GM21786 (cell line): ENCODE measurements around the gene ZNF688.
A peak's percentile ranks its signal among the peaks of the same experiment; 100 is the strongest.

Experiments used
- ATAC-seq: cut with Tn5 transposase; IDR thresholded peaks from one replicate; pipeline ENCODE4 v1.9.1; 2021; ENCODE audit not compliant: unreplicated experiment

ZNF688 gene

DNA sequence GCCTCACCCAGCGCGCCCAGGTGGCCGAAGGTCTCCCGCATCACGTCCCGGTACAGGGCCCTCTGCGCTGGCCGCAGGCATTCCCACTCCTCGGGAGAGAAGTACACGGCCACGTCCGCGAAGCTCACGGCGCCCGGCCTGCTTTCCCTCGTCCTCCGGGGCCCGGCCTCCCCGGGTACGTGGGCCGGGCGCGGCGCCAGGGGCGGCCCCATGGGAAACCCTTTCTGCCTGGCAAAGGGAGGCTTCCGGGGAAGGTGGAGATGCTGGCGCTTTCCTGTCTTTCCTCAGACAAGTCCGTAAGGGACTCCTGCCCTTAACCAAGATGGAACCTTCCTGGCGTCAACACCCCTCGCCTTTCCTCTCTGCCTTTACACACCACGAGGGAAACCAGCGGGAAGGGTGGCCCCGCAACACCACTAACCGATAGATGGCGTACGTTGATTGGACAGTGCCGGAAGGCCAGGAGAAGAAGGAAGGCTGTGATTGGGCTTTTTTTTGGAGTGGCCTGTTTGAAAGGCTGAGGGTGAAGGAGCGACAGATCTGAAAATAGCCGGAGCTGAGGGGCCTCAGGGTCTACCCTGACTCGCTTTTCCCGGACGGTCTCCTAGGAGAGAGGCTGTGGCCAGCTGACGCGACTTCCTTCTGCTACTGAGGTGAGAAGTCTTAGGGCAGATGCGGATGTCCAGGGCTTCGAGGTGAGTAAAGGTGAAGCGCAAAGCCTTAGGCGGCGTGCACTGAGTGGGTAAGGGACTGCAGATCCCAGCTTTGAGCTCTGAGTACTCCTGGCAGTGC is 14.1 kb upstream of the ZNF688 start, which contains the start of gene ZNF785:
Gene ZNF785, minus strand, starts transcription at position 298 of the 792 bp plus-strand sequence. Its CDS starts 86 bp downstream, at position 212.
- ATAC-seq, result peak; percentile 91

DNA sequence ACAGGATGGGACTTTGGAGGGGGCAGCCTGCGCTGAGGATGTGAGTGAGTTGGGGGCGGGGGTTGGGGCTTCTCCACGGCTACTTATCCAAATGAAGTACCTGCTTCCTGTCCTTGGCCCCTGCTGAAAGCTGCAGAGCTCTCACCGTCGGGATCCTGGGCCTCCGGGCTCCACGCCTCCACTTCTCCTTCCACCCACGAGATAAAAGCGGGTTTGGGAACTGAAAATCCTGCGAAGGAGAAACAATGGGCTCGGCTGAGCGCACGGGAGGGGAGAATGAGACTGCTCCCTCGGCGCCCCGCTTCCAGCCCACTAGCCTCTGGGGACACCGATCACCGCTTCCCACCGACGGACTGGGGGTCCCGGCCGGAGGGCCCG is 13.5 kb upstream of the ZNF688 start:
- ATAC-seq, result peak; percentile 34

DNA sequence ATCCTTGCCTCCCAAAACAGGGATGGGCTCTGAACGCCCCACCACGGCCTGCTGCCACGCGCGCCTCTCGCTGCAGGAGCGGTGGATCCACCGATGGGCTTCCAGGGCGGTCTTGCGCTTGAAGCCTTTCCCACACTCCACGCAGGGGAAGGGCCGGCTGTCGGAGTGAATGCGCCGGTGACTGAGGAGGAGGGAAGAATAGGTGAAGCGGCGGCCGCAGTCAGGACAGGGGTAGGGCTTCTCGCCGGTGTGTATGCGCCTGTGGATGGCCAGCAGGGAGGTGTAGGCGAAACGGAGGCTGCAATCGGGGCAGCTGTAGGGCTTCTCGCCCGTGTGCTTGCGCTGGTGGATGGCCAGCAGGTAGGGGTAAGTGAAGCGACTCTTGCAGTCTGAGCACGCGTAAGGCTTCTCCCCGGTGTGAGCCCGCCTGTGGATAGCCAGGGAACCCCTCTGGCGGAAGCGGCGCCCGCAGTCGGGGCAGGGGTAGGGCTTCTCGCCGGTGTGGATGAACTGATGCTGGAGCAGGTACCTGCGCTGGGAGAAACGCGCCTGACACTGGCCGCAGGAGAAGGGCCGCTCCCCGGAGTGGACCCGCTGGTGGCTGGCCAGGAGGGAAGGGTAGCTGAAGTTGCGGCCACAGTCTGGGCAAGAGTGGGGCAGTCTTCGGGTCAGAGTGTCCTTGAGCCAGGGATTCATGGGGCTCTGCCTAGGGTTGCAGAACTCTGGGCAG is 11.3 kb upstream of the ZNF688 start:
- no peak for ATAC-seq

DNA sequence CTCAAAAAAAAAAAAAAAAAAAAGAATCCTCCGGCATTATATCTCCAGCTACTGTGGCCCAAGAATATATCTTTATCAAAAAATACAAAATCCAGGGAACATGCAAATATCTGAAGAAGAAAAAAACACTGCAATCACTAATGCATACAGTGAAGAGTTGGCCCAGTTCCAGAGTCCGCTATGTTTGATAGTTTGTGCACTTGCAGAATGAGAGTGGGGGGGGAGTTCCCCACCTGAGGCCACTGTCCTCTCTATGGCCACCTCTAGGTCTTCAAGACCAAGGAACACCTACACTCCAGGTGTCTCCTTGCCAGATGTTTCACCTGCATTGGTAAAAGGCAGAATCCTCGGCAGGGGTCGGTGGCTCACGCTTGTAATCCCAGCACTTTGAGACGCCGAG is 9.9 kb upstream of the ZNF688 start:
- no peak for ATAC-seq

DNA sequence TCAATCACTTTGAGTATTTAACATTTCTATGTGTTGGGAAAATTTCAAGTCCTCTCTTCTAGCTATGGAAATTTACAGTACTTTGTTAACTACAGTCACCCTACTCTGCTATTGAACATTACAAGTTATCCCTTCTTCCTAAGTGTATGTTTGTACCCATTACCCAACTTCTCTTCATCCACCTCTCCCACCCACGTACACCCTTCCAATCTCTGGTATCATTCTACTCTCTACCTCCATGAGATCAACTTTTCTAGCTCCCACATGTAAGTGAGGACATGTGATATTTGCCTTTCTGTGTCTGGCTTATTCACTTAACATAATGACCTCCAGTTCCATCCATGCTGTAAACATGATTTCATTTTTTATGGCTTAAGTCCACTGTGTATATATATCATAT is 3.2 kb upstream of the ZNF688 start:
- no peak for ATAC-seq

DNA sequence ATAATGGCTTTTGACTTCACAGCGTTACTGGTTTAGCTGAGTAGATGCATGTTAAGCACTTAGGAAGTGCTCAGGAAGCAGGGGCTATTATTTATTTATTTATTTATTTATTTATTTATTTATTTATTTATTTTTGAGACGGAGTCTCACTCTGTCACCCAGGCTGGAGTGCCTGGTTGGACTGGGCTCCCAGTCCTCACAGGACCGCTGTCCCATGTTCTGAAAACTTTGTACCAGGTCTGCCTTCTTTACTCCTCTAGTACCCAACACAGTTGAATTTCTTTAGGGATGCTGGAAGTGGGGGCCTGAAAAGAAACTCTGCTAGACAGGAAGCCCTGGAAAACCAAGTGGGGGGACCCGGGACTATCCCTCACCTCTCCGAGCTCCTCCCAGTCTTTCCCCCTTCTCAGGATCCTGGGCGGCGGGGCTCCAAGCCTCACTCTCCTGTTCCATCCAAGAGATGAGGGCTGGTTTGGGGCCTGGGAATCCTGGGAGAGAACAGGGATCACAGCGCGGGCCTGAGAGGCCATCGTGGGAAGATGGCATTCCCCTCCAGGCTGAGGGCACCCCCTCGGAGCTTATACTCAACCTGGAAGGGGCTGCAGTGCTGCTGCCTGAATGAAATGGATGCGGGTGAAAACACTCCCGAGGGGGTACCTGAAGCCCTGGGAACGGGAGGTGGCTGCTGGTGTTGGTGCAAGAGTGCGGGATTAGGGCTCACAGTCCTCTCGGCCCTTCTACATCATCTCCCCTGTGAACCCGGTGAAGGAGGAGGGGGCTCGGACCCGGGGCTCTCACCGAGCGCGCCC is 674 bp downstream of the ZNF688 start:
- no peak for ATAC-seq

GRCh38 chr16:30569746-30570635 is 1.5 kb downstream of the ZNF688 start:
- no peak for ATAC-seq

GRCh38 chr16:30569281-30569680 is 2.2 kb downstream of the ZNF688 start:
- no peak for ATAC-seq

- ATAC-seq, result peak; percentile 30
These were observed 3.4 kb downstream of the ZNF688 start for GRCh38 chr16:30567991-30568638.

- ATAC-seq, result no peak
These were observed 4.1 kb downstream of the ZNF688 start for GRCh38 chr16:30567160-30567990.

GRCh38 chr16:30566531-30566930 is 5.0 kb downstream of the ZNF688 start:
- ATAC-seq, result no peak

DNA sequence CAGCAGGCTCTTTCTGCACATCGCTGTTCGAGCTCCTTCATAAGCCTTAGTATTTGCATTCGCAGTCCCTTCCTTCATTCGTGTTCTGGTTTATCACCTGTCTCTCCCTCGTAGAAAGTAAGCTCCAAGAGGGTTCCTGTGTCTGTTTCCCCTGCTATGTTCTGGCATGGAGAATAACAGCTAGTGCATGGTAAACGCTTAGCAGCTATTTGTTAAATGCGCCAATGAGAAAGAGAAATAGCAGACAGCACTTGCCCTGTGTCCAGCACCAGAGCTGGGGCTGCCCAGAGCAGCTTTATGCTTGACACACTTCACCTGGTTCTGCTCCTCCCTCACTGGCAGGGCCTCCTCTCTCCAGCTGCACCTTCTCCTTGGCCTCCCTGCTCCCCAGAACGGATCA is 5.5 kb downstream of the ZNF688 start:
- ATAC-seq, result no peak

DNA sequence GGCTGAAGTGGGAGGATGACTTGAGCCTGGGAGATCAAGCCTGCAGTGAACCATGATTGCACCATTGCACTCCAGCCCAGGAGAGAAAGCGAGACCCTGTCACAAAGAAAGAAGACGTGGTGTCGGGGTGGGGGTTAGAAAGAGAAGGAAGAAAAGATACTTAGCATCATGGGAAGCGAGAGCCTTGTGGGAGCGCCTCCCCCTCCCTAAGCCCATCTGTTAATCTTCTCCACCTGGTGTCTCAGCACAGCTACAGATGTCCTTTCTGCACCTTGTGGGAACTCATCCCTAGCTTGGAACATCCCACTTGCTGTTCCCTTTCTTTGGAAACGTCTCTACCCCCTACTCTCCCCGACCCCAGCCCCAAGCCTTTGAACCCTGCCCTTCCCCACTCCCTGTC is 6.0 kb downstream of the ZNF688 start:
- ATAC-seq, result no peak

DNA sequence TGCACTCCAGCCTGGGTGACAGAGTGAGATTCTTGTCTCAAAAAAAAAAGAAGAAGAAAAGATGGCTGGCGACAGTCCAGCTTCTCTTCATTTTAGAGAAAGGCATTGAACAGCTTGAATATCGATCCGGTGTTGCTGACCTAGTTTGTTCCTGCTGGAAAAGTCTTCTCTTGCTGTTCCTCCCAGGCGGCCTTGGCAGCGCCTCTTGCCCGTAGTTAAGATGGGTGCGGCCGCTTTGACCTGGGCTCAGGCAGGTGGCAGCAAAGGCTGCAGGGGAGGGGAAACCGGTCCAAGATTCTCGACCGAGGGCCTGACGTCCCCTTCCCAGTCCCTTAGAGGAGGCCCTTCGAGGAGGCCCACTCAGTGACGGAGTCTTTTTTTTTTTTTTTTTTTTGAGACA is 9.5 kb downstream of the ZNF688 start:
- no peak for ATAC-seq

DNA sequence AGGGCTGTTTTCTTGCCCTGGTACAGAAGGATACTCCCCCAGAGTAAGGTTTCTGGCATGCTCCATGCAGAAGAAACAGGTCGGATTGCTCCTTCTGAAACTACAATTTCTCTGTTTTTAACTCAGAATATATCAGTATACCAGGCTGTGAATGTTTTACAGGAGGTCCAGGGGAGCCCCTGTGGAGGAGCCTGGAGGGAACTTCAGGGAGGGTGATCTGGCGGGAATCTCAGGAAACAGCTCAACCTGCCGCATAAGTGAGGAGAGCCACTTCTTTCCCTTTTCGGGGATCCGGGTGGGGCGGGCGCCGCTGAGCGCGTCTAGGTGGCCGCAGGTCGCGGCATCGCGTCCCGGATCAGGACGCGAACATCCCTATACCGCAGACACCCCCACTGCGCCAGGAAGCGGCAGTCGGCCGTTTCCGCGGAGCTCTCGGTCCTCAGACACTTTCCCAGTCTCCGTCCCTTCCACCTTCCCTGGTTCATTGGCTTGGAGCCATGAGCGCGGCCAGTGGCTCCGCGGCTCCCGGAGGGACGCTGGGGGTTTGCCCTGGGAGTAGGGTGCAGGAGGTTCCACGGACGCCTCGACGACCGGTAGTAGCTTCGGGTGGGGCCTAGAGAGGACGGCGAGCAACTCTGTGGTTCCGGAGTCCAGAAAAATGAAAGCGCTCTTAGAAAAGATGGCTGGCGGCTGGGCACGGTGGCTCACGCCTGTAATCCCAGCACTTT is 10.3 kb downstream of the ZNF688 start:
- no peak for ATAC-seq

- ATAC-seq, result no peak
These were observed 11.8 kb downstream of the ZNF688 start for GRCh38 chr16:30559690-30560089.

GRCh38 chr16:30558789-30559377 is 12.6 kb downstream of the ZNF688 start:
- ATAC-seq, result no peak
